ENCODE data around the gene TTBK2. TPM values are rescaled to one million over a fixed set of nuclear protein-coding genes. Genes with fewer than 3 reads are reported as not detected.
A peak's percentile ranks its signal among the peaks of the same experiment; 100 is the strongest.

TTBK2 gene
- total RNA-seq, 2 donors from 2014 or later = 14.0 to 21.9 TPM

DNA sequence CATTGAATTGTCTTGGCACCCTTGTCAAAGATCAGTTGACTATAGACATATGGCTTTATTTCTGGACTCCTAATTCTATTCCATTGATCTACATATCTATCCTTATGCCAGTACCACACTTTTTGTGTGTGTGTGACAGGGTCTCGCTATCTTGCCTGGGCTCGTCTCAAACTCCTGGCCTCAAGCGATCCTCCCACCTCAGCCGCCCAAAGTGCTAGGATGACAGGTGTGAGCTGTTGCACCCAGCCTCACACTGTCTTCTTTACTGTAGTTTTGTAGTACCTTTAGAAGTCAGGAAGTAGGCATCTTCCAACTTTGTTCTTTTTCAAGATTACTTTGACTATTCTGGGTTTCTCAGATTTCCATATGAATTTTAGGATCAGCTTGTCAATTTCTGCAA, 208.0 kb downstream of the TTBK2 start:
- H3K4me3 Mint-ChIP-seq = no peak overlapping the region
- H3K36me3 Mint-ChIP-seq = no peaks in the 10 kb centered on the region
- DNase-seq (ENCODE audit: low spot score) = no peak

DNA sequence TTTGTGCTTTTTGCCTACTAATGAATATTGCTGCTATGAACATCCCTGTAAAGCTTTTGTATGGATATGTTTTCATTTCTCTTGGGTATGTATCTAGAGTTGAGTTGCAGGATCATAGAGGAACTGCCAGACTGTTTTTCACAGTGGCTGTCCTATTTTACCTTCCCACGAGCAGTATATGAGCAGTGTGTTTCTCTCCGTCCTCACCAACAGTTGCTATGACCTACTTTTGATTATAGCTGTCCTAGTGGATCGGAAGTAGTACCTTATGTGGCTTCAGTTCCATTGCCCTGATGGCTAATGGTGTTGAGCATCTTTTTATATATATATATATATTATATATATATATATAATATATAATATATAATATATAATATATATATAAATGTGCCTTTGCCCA, 208.8 kb downstream of the TTBK2 start:
- no peak overlapping the region for H3K27ac Mint-ChIP-seq
- no peak for DNase-seq (ENCODE audit: low spot score)
- peaks cover 0 to 3% of the 10 kb centered on the region in 2 donors for H3K4me1 Mint-ChIP-seq (ENCODE audit: low read depth in 2 of 2)
- no peak for ATAC-seq
- no peaks in the 10 kb centered on the region for H3K36me3 Mint-ChIP-seq
- no peaks in the 10 kb centered on the region for H3K9me3 Mint-ChIP-seq
- H3K4me3 Mint-ChIP-seq = no peak overlapping the region
- H3K27me3 Mint-ChIP-seq = no peaks in the 10 kb centered on the region

More for the DNA sequence above, 208.0 kb downstream of the TTBK2 start:
- H3K27ac Mint-ChIP-seq = no peak overlapping the region
- no peaks in the 10 kb centered on the region for H3K27me3 Mint-ChIP-seq
- ATAC-seq = no peak
- peaks cover 0 to 3% of the 10 kb centered on the region in 2 donors for H3K4me1 Mint-ChIP-seq (ENCODE audit: low read depth in 2 of 2)
- H3K9me3 Mint-ChIP-seq = no peaks in the 10 kb centered on the region

DNA sequence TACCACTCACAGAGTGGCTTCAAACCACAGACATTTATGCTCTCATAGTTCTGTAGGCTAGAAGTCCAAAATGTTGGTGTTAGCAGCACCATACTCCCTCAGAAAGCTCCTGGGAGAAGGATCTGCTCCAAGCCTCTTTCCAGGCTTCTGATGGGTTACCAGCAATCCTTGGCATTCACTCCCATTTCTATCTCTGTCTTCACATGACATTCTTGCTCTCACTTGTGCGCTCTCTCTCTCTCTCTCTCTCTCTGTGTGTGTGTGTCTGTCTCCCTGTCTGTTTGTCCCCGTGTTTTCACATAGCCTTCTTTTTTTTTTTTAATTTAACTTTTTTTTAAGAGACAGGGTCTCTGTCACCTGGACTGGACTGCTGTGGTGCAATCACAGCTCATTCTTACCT, 209.9 kb downstream of the TTBK2 start:
- no peak overlapping the region for H3K4me3 Mint-ChIP-seq

DNA sequence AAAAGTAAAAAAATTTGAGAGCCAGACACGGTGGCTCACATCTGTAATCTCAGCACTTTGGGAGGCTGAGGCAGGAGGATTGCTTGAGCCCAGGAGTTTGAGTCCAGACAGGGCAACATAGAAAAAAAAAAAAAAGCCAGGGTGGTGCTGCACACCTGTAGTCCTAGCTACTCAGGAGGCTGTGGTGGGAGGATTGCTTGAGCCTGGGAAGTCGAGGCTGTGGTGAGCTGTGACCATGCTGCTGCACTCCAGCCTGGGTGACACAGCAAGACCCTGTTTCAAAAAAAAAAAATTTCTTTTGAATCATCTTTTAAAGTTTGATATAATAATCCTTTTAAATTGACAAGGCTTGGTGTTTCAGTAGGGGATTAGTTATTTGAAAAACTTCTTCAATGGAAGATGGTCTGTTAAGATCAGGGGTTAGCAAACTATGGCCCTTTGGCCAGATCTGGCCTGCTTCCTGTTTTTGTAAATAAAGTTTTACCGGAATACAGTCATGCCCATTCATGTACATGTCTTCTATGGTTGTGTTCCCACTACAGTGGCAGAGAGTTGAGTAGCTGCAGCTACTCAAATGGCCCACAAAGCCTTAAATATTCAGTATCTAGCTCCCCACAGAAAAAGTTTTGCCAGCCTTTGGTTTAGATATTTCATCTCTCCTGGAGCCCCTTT, 212.6 kb downstream of the TTBK2 start:
- DNase-seq (ENCODE audit: low spot score) = no peak
- H3K27ac Mint-ChIP-seq = no peak overlapping the region

More for the DNA sequence above, 209.9 kb downstream of the TTBK2 start:
- no peak overlapping the region for H3K27ac Mint-ChIP-seq
- peaks cover 0 to 3% of the 10 kb centered on the region in 2 donors for H3K4me1 Mint-ChIP-seq (ENCODE audit: low read depth in 2 of 2)
- ATAC-seq (no peak), DNase-seq (ENCODE audit: low spot score) (no peak)
- no peaks in the 10 kb centered on the region for H3K9me3 Mint-ChIP-seq
- no peaks in the 10 kb centered on the region for H3K27me3 Mint-ChIP-seq
- H3K36me3 Mint-ChIP-seq = no peaks in the 10 kb centered on the region

DNA sequence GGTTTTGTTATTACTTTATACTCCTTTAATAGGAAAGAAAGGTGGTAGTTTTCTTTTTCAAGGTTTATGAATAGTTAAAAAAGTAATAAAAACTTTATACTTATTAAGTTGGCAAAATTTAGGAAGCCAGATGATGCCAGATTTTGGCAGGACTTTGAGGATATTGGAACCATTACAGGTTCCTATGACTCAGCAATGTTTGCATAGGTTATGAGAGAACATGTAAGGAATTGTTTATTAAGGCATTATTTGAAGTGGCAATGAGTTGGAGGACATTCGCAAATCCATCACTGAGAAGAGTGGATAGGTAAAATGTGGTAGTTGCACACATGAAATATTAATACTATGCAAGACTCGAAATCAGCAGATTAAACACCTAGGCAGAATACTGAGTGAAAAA, 213.5 kb downstream of the TTBK2 start:
- H3K4me3 Mint-ChIP-seq = no peak overlapping the region
- no peak for DNase-seq (ENCODE audit: low spot score)
- no peak for ATAC-seq
- no peaks in the 10 kb centered on the region for H3K36me3 Mint-ChIP-seq
- peaks cover 0 to 3% of the 10 kb centered on the region in 2 donors for H3K4me1 Mint-ChIP-seq (ENCODE audit: low read depth in 2 of 2)
- no peak overlapping the region for H3K27ac Mint-ChIP-seq
- H3K9me3 Mint-ChIP-seq = no peaks in the 10 kb centered on the region
- no peaks in the 10 kb centered on the region for H3K27me3 Mint-ChIP-seq

More for the DNA sequence above, 212.6 kb downstream of the TTBK2 start:
- Mint-ChIP-seq H3K9me3 (no peaks in the 10 kb centered on the region), H3K27me3 (no peaks in the 10 kb centered on the region), H3K4me1 (ENCODE audit: low read depth in 2 of 2) (peaks cover 0 to 3% of the 10 kb centered on the region in 2 donors), H3K36me3 (no peaks in the 10 kb centered on the region), H3K4me3 (no peak overlapping the region)
- ATAC-seq = no peak

DNA sequence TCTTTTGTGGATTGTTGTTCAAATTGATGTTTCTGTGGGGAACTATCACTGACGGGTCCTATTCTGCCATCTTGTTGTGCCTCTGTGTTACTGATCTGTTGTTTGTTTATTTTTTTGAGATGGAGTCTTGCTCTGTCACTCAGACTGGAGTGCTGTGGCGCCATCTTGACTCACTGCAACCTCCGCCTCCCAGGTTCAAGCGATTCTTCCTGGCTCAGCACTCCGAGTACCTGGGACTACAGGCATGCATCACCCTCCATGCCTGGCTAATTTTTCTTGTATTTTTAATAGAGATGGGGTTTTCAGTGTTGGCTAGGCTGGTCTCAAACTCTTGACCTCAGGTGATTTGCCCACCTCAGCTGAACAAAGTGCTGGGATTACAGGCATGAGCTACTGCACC, 215.2 kb downstream of the TTBK2 start:
- no peaks in the 10 kb centered on the region for H3K4me1 Mint-ChIP-seq (ENCODE audit: low read depth in 2 of 2)
- ATAC-seq = no peak
- no peaks in the 10 kb centered on the region for H3K9me3 Mint-ChIP-seq
- no peaks in the 10 kb centered on the region for H3K27me3 Mint-ChIP-seq
- H3K4me3 Mint-ChIP-seq = no peak overlapping the region
- no peak overlapping the region for H3K27ac Mint-ChIP-seq
- no peak for DNase-seq (ENCODE audit: low spot score)
- no peaks in the 10 kb centered on the region for H3K36me3 Mint-ChIP-seq

DNA sequence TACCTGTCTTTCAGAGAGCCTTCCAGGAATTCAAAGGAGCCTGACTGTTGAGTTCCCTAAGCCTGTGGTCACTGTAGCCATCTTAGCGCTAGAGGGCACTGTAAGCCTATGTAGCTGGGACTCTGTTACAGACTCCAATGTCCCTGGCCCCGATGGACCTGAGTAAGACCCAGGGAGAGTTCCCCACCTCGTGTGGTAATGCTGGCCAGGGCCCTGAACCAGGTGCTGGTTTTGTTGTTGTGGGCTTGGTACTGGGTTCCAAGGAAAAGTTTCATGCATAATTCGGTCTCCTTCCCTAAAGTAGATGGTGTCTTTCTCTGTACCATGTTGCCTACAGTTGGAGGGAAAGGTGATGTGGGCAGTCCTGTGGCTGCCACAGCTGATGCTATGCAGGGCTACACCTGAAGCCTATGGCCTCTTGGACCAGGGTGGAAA, 216.1 kb downstream of the TTBK2 start:
- no peaks in the 10 kb centered on the region for H3K27me3 Mint-ChIP-seq
- DNase-seq (ENCODE audit: low spot score) (peak; percentile 75), ATAC-seq (peak; percentile 89 to 90)
- H3K36me3 Mint-ChIP-seq = no peaks in the 10 kb centered on the region
- no peaks in the 10 kb centered on the region for H3K4me1 Mint-ChIP-seq (ENCODE audit: low read depth in 2 of 2)
- no peaks in the 10 kb centered on the region for H3K9me3 Mint-ChIP-seq
- no peak overlapping the region for H3K27ac Mint-ChIP-seq
- H3K4me3 Mint-ChIP-seq = no peak overlapping the region

DNA sequence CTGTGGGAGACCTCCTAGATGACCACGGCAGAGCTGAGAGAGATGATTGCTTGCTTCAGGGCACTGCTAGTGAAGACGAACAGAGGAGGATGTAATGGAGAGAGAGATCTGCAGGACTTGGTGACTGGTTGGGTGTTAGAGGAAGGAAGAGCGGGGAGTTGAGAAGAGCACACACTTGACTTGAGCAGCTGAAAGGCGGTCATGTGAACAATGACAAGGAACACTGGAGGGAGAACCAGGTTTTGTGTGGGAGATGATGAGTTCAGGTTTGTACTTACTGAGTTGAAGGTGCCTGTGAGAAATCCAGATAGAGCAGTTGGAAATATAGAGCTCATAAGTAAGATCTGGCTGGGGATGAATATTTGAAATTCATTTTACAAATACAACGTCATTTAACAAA, 224.0 kb downstream of the TTBK2 start:
- Mint-ChIP-seq H3K4me1 (ENCODE audit: low read depth in 2 of 2) (peaks cover 2 to 3% of the 10 kb centered on the region in 2 donors), H3K4me3 (no peak overlapping the region), H3K9me3 (no peaks in the 10 kb centered on the region), H3K27ac (no peak overlapping the region), H3K27me3 (no peaks in the 10 kb centered on the region), H3K36me3 (peaks cover 7% of the 10 kb centered on the region)
- ATAC-seq (no peak), DNase-seq (ENCODE audit: low spot score) (no peak)

DNA sequence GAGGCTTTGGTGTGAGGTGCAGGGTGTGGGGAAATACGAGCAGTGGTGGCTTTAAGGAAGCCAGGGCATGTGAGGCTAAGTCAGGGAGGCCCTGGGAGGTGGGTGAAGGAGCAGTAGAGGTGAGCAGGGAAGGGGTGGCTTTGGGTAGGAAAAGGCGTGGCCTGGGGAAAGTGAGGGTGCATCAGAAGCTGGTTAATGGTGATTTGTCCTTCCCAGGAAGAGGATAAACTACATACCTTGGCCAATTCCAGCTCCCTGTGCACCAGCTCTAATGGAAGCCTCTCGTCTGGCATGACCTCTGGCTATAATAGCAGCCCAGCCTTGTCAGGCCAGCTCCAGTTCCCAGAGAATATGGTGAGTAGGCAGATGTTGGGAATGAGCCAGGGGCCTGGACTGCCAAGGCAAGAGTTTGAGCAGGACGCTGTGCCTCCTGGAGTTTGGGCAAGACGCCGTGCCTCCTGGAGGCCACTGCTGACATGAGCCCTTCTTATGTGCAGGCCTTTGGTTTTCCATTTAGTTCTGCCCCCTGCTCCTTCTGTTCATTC, 225.0 kb downstream of the TTBK2 start:
- no peak for ATAC-seq
- no peak overlapping the region for H3K27ac Mint-ChIP-seq
- peaks cover 7% of the 10 kb centered on the region for H3K36me3 Mint-ChIP-seq
- no peak overlapping the region for H3K4me3 Mint-ChIP-seq
- no peaks in the 10 kb centered on the region for H3K9me3 Mint-ChIP-seq
- peaks cover 12 to 13% of the 10 kb centered on the region in 2 donors for H3K4me1 Mint-ChIP-seq (ENCODE audit: low read depth in 2 of 2)
- DNase-seq (ENCODE audit: low spot score) = no peak
- no peaks in the 10 kb centered on the region for H3K27me3 Mint-ChIP-seq

DNA sequence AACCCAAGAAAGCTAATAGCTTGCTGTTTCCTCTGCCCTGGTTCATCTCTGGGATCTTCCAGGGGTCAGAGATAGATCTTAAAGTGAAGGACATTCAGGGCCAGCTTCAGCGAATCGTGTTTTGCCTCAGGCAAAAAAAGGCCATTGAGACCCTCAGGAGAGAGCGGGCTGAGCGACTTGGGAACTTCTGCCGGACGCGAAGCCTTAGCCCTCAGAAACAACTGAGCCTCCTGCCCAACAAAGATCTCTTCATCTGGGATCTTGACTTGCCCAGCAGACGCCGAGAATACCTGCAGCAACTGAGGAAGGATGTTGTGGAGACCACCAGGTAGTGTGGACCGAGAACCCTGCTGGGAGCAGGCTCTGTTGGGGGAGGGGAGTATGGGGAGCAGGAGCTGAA, 226.2 kb downstream of the TTBK2 start:
- Mint-ChIP-seq H3K27me3 (no peaks in the 10 kb centered on the region), H3K36me3 (peaks cover 7% of the 10 kb centered on the region), H3K27ac (no peak overlapping the region), H3K4me3 (no peak overlapping the region), H3K4me1 (ENCODE audit: low read depth in 2 of 2) (peaks cover 16% of the 10 kb centered on the region in 2 donors), H3K9me3 (no peaks in the 10 kb centered on the region)
- no peak for ATAC-seq
- DNase-seq (ENCODE audit: low spot score) = no peak

DNA sequence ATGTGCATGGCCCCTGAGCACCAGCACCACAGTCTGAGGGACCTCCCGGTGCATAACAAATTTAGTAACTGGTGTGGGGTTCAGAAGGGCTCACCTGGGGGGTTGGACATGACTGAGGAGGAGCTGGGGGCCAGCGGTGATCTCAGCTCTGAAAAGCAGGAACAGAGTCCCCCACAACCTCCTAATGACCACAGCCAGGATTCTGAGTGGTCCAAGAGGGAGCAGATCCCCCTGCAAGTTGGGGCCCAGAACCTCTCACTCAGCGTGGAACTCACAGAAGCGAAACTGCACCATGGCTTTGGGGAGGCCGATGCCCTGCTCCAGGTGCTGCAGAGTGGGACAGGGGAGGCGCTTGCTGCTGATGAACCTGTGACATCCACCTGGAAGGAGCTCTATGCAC, 226.6 kb downstream of the TTBK2 start:
- ATAC-seq (no peak), DNase-seq (ENCODE audit: low spot score) (no peak)
- Mint-ChIP-seq H3K27ac (no peak overlapping the region), H3K36me3 (peaks cover 7% of the 10 kb centered on the region), H3K4me1 (ENCODE audit: low read depth in 2 of 2) (peaks cover 16% of the 10 kb centered on the region in 2 donors), H3K27me3 (no peaks in the 10 kb centered on the region), H3K9me3 (no peaks in the 10 kb centered on the region), H3K4me3 (no peak overlapping the region)

DNA sequence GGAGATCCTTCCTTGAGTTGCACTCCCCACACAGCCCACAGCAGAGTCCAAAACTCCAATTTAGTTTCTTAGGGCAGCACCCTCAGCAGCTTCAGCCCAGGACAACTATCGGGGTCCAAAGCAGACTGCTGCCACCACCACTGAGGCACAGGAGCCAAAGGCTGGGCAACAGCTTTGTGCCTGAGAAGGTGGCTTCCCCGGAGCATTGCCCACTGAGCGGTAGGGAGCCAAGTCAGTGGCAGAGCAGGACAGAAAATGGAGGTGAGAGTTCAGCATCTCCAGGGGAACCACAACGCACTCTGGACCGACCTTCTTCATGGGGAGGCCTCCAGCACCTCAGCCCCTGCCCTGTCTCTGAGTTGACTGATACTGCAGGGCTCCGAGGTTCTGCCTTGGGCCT, 227.1 kb downstream of the TTBK2 start:
- no peak overlapping the region for H3K27ac Mint-ChIP-seq

DNA sequence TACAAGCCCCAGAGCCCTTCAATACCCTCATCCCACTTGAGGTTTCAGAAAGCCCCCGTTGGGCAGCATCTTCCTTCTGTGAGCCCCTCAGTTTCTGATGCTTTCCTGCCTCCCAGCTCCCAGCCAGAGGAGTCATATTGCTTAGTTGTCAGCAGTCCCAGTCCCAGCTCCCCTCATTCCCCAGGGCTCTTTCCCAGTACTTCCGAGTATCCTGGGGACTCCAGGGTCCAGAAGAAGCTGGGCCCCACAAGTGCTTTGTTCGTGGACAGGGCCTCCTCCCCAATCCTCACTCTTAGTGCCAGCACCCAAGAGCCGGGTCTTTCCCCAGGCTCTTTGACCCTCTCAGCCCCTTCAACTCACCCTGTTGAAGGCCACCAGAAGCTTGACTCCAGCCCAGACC, 227.6 kb downstream of the TTBK2 start:
- Mint-ChIP-seq H3K4me1 (ENCODE audit: low read depth in 2 of 2) (peaks cover 16% of the 10 kb centered on the region in 2 donors), H3K27ac (no peak overlapping the region), H3K36me3 (peaks cover 7% of the 10 kb centered on the region), H3K9me3 (no peaks in the 10 kb centered on the region), H3K27me3 (no peaks in the 10 kb centered on the region), H3K4me3 (no peak overlapping the region)
- DNase-seq (ENCODE audit: low spot score) = no peak
- ATAC-seq = no peak

More for the DNA sequence above, 227.1 kb downstream of the TTBK2 start:
- H3K27me3 Mint-ChIP-seq = no peaks in the 10 kb centered on the region
- ATAC-seq (no peak), DNase-seq (ENCODE audit: low spot score) (no peak)
- H3K9me3 Mint-ChIP-seq = no peaks in the 10 kb centered on the region
- H3K36me3 Mint-ChIP-seq = peaks cover 7% of the 10 kb centered on the region
- H3K4me3 Mint-ChIP-seq = no peak overlapping the region
- peaks cover 16% of the 10 kb centered on the region in 2 donors for H3K4me1 Mint-ChIP-seq (ENCODE audit: low read depth in 2 of 2)

DNA sequence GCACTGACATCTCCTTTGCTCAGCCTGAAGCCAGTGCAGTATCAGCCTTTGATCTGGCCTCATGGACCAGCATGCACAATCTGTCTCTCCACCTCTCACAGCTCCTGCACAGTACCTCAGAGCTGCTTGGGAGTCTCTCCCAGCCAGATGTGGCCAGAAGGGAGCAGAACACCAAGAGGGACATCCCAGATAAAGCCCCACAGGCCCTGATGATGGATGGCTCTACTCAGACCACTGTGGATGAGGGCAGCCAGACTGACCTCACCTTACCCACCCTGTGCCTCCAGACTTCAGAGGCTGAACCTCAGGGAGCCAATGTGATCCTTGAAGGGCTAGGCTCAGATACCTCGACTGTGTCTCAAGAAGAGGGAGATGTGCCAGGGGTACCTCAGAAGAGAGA, 228.0 kb downstream of the TTBK2 start:
- Mint-ChIP-seq H3K27me3 (no peaks in the 10 kb centered on the region), H3K36me3 (peaks cover 7% of the 10 kb centered on the region), H3K4me3 (no peak overlapping the region), H3K4me1 (ENCODE audit: low read depth in 2 of 2) (peaks cover 16% of the 10 kb centered on the region in 2 donors), H3K27ac (no peak overlapping the region), H3K9me3 (no peaks in the 10 kb centered on the region)
- ATAC-seq = no peak
- DNase-seq (ENCODE audit: low spot score) = no peak

All from natural killer cell treated with Interleukin-12 subunit alpha and Interleukin-12 subunit beta and Interleukin-15 and Interleukin-18, amount 100 ng/mL, for 72 hours (primary cell).